HG03060 (cell line): Measurements from ENCODE around the gene PRDM10.
"Not testable (repeated sequence)": the region's sequence is repeated elsewhere in the genome, so short reads cannot be mapped to it uniquely, and the experiment has no call there.

Experiments
- ATAC-seq: cut with Tn5 transposase; IDR thresholded peaks from one replicate; pipeline ENCODE4 v1.9.1; 2021; ENCODE audit warnings: low read depth, moderate number of reproducible peaks; ENCODE audit not compliant: unreplicated experiment

The PRDM10 gene

GRCh38 chr11:130021606-130022005, 19.0 kb upstream of the PRDM10 start:
- ATAC-seq, result not testable (repeated sequence)

- ATAC-seq, result no peak
These were observed 17.7 kb upstream of the PRDM10 start for GRCh38 chr11:130020323-130020722.

- not testable (repeated sequence) for ATAC-seq
These were observed 13.2 kb upstream of the PRDM10 start for GRCh38 chr11:130015846-130016245.

GRCh38 chr11:130008326-130008725, 5.7 kb upstream of the PRDM10 start:
- ATAC-seq, result no peak

GRCh38 chr11:130006929-130007328, 4.3 kb upstream of the PRDM10 start:
- no peak for ATAC-seq

- ATAC-seq, result no peak
These were observed 1.0 kb upstream of the PRDM10 start for GRCh38 chr11:130003717-130004001.

- ATAC-seq, result peak; percentile 75
These were observed 446 bp upstream of the PRDM10 start for GRCh38 chr11:130002846-130003716.

- no peak for ATAC-seq
These were observed 929 bp downstream of the PRDM10 start for GRCh38 chr11:130001461-130002351.

- ATAC-seq, result no peak
These were observed 2.0 kb downstream of the PRDM10 start for GRCh38 chr11:130000552-130001176.

GRCh38 chr11:129999407-129999806, 3.2 kb downstream of the PRDM10 start:
- no peak for ATAC-seq

GRCh38 chr11:129998905-129999304, 3.7 kb downstream of the PRDM10 start:
- ATAC-seq, result no peak

GRCh38 chr11:129998107-129998506, 4.5 kb downstream of the PRDM10 start:
- no peak for ATAC-seq

- ATAC-seq, result no peak
These were observed 5.1 kb downstream of the PRDM10 start for GRCh38 chr11:129997513-129997912.

- no peak for ATAC-seq
These were observed 6.3 kb downstream of the PRDM10 start for GRCh38 chr11:129996113-129996870.

- no peak for ATAC-seq
These were observed 7.5 kb downstream of the PRDM10 start for GRCh38 chr11:129995163-129995562.

- ATAC-seq, result no peak
These were observed 10.3 kb downstream of the PRDM10 start for GRCh38 chr11:129992161-129992944.

- ATAC-seq, result no peak
These were observed 13.4 kb downstream of the PRDM10 start for GRCh38 chr11:129989149-129989813.

GRCh38 chr11:129987950-129988349, 14.7 kb downstream of the PRDM10 start:
- ATAC-seq, result no peak

GRCh38 chr11:129985823-129986222, 16.8 kb downstream of the PRDM10 start:
- ATAC-seq, result no peak
